Uterus (tissue), 4 donors: ENCODE measurements around the gene CEP83. TPM values are rescaled to one million over a fixed set of nuclear protein-coding genes. Genes with fewer than 3 reads are reported as not detected.
A peak's percentile ranks its signal among the peaks of the same experiment; 100 is the strongest.

ENCODE experiments used
- DNase-seq, 2 donors: peaks; one replicate each; pipeline ENCODE4 v3.0.0-alpha.2; 2019 to 2020
- H3K27ac ChIP-seq, 2 donors: fragments of 200-600 bp; sonication (generic); 1 replicate in 1 of 2; 2 replicates in 1 of 2; pipeline ENCODE4 v1.5.1; 2016 to 2018
- H3K27me3 ChIP-seq, 2 donors: fragments of 200-600 bp; sonication (generic); one replicate each; pipeline ENCODE4 v1.5.1; 2018 to 2019; ENCODE audit warnings: control low read depth in 1 of 2
- H3K36me3 ChIP-seq, 2 donors: fragments of 200-600 bp; sonication (generic); one replicate each; pipeline ENCODE4 v1.5.1; 2019; ENCODE audit warnings: control low read depth in 1 of 2
- H3K4me1 ChIP-seq, 2 donors: fragments of 200-600 bp; sonication (generic); one replicate each; pipeline ENCODE4 v1.5.1; 2018 to 2019; ENCODE audit warnings: control low read depth in 1 of 2
- H3K4me3 ChIP-seq, 2 donors: fragments of 200-600 bp; sonication (generic); 1 replicate in 1 of 2; 2 replicates in 1 of 2; pipeline ENCODE4 v1.5.1; 2018 to 2019; ENCODE audit warnings: mild to moderate bottlenecking in 1 of 2
- H3K9me3 ChIP-seq, 2 donors: fragments of 200-600 bp; sonication (generic); one replicate each; pipeline ENCODE4 v1.5.1; 2019; ENCODE audit warnings: control low read depth in 1 of 2
- CTCF ChIP-seq, 4 experiments: fragments of 200-600 bp in 2 of 4; fragments of 450-650 bp in 2 of 4; sonication (generic) in 2 of 4; IDR thresholded peaks; one replicate each; pipeline ENCODE4 v1.5.1; 2016 to 2019; ENCODE audit warnings: antibody characterized with exemption in 4 of 4, mild to moderate bottlenecking in 2 of 4, moderate library complexity in 1 of 4
- POLR2A ChIP-seq, 2 donors: fragments of 450-650 bp; IDR thresholded peaks; one replicate each; pipeline ENCODE4 v1.6.1; 2016; ENCODE audit warnings: antibody characterized with exemption in 2 of 2, mild to moderate bottlenecking in 1 of 2, moderate library complexity in 1 of 2
- intact Hi-C: fragments of 100-400 bp; cut with DNase I; formaldehyde crosslinking; loops from one replicate; pipeline ENCODE4 v1.15.1; 2023; ENCODE audit warnings: low total_unique reads
- total RNA-seq, 4 donors: library from RNA; depleted of rRNA in 3 of 4; stranded (reverse); fragments of >200 nt in 3 of 4; gene quantifications; one replicate each; pipeline versions ENCODE4 v1.1.0 to v1.2.4, GENCODE V29; 2014 to 2023
- donor health status: DM: yes; HTN: yes; CAD: no.

The CEP83 gene
- total RNA-seq, 4 donors from 2014 or later: 14.7 to 40.7 (median 33.2) TPM

GRCh38 chr12:94491489-94491888 is 31.8 kb upstream of the CEP83 start:
- H3K4me1 ChIP-seq: no peaks in the 10 kb centered on the region
- no peak overlapping the region for H3K27ac ChIP-seq
- H3K27me3 ChIP-seq: no peaks in the 10 kb centered on the region
- intact Hi-C loops: no loop called here
- no peak for TF ChIP-seq CTCF (IDR thresholded peaks at IDR 0.05)
- TF ChIP-seq POLR2A (IDR thresholded peaks at IDR 0.05): no peak
- no peaks in the 10 kb centered on the region for H3K36me3 ChIP-seq
- no peak for DNase-seq
- no peak overlapping the region for H3K4me3 ChIP-seq
- no peaks in the 10 kb centered on the region for H3K9me3 ChIP-seq

- H3K27me3 ChIP-seq: no peaks in the 10 kb centered on the region
- intact Hi-C loops: no loop called here
- no peak for DNase-seq
- H3K27ac ChIP-seq: no peak overlapping the region
- H3K36me3 ChIP-seq: no peaks in the 10 kb centered on the region
- no peaks in the 10 kb centered on the region for H3K4me1 ChIP-seq
- H3K4me3 ChIP-seq: no peak overlapping the region
- H3K9me3 ChIP-seq: no peaks in the 10 kb centered on the region
- TF ChIP-seq CTCF (IDR thresholded peaks at IDR 0.05) (no peak), POLR2A (IDR thresholded peaks at IDR 0.05) (no peak)
These were observed 28.8 kb upstream of the CEP83 start for GRCh38 chr12:94488463-94488862.

- Histone ChIP-seq H3K36me3 (no peaks in the 10 kb centered on the region), H3K4me3 (no peak overlapping the region), H3K27me3 (no peaks in the 10 kb centered on the region), H3K9me3 (no peaks in the 10 kb centered on the region), H3K4me1 (no peaks in the 10 kb centered on the region), H3K27ac (no peak overlapping the region)
- no peak for TF ChIP-seq POLR2A (IDR thresholded peaks at IDR 0.05)
- TF ChIP-seq CTCF (IDR thresholded peaks at IDR 0.05): no peak
- intact Hi-C loops: no loop called here
- no peak for DNase-seq
These were observed 22.1 kb upstream of the CEP83 start for GRCh38 chr12:94481734-94482133.

- Histone ChIP-seq H3K27me3 (no peaks in the 10 kb centered on the region), H3K36me3 (no peaks in the 10 kb centered on the region), H3K9me3 (no peaks in the 10 kb centered on the region), H3K27ac (no peak overlapping the region), H3K4me3 (no peak overlapping the region), H3K4me1 (no peaks in the 10 kb centered on the region)
- intact Hi-C loops: no loop called here
- no peak for DNase-seq
- no peak for TF ChIP-seq CTCF (IDR thresholded peaks at IDR 0.05)
- no peak for TF ChIP-seq POLR2A (IDR thresholded peaks at IDR 0.05)
These were observed 9.9 kb upstream of the CEP83 start for GRCh38 chr12:94469522-94469921.

- no peak for DNase-seq
- Histone ChIP-seq H3K4me3 (peak overlapping the region; percentile 71 to 78), H3K4me1 (peaks cover 0 to 3% of the 10 kb centered on the region in 2 donors), H3K27me3 (no peaks in the 10 kb centered on the region), H3K36me3 (no peaks in the 10 kb centered on the region), H3K9me3 (no peaks in the 10 kb centered on the region), H3K27ac (peak overlapping the region; percentile 91 to 94)
- intact Hi-C loops: no loop called here
- TF ChIP-seq CTCF (IDR thresholded peaks at IDR 0.05) (no peak), POLR2A (IDR thresholded peaks at IDR 0.05) (no peak)
These were observed 921 bp upstream of the CEP83 start for GRCh38 chr12:94460616-94460959.
